ENCODE measurements around the gene DEFB115.

DEFB115 gene, protein sequence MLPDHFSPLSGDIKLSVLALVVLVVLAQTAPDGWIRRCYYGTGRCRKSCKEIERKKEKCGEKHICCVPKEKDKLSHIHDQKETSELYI

DNA sequence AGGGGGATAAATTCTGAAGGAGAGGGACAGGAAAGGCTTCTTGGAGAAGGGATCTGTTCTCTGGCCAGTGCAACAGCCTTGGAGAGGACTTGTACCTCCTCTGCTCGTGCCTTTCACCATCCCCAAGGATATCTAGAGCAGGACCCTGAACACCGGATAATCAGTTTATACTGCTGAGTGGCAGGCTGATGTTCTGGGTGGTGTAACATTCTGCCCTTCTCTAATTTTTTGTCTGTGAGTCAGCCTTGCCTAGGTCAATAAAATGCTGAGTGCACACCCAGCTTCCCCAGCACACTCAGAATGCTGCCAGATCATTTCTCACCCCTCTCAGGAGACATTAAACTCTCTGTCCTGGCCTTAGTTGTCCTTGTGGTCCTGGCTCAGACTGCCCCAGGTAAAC, at the start of gene DEFB115:
Gene DEFB115, plus strand, starts transcription at position 301 of the 400 bp plus-strand sequence. Its CDS starts 0 bp downstream, at position 301.
- no peak within 1 kb of the TSS for H3K4me3 ChIP-seq (replicated peaks; ENCODE audit: low read depth, low read length)
- TF ChIP-seq, protein P1, sequence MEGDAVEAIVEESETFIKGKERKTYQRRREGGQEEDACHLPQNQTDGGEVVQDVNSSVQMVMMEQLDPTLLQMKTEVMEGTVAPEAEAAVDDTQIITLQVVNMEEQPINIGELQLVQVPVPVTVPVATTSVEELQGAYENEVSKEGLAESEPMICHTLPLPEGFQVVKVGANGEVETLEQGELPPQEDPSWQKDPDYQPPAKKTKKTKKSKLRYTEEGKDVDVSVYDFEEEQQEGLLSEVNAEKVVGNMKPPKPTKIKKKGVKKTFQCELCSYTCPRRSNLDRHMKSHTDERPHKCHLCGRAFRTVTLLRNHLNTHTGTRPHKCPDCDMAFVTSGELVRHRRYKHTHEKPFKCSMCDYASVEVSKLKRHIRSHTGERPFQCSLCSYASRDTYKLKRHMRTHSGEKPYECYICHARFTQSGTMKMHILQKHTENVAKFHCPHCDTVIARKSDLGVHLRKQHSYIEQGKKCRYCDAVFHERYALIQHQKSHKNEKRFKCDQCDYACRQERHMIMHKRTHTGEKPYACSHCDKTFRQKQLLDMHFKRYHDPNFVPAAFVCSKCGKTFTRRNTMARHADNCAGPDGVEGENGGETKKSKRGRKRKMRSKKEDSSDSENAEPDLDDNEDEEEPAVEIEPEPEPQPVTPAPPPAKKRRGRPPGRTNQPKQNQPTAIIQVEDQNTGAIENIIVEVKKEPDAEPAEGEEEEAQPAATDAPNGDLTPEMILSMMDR (IDR thresholded peaks at IDR 0.05; ENCODE audit: low read depth, low read length, missing control alignments) = no peak
- no peak for DNase-seq (ENCODE audit: extremely low read depth, low read depth)

DNA sequence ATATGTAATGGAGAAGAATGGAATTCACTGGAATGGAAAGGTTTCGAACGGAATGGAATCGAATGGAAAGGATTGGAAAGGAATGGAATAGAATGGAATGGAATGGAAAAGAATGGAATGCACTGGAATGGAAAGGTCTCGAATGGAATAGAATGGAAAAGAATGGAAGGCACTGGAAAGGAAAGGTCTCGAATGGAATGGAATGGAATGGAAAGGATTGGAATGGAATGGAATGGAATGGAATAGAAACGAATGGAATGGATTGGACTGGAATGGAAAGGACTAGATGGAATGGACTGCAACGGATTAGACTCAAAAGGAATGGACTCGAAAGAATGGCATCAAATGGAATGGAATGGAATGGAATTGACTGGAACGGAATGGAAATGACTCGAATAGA, 20.5 kb upstream of the DEFB115 start:
- TF ChIP-seq, protein P1 (IDR thresholded peaks at IDR 0.05; ENCODE audit: low read depth, low read length, missing control alignments) = no peak
- DNase-seq (ENCODE audit: extremely low read depth, low read depth) = no peak
- H3K4me3 ChIP-seq (replicated peaks; ENCODE audit: low read depth, low read length) = no peak overlapping the region

DNA sequence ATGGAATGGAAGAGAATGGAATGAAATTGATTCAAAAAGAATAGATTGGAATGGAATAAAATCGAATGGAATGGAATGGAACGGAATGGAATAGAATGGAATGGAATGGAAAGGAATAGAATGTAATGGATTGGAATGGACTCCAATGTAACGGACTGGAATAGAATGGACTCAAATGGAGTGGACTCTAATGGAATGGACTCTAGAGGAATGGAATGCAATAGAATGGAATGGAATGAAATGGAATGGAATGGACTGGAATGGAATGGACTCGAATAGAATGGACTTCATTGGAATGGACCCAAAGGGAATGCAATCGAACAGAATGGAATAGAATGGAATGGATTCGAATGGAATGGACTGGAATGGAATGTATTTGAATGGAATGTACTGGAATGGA, 19.7 kb upstream of the DEFB115 start:
- no peak for DNase-seq (ENCODE audit: extremely low read depth, low read depth)
- no peak overlapping the region for H3K4me3 ChIP-seq (replicated peaks; ENCODE audit: low read depth, low read length)
- TF ChIP-seq, protein P1 (IDR thresholded peaks at IDR 0.05; ENCODE audit: low read depth, low read length, missing control alignments) = no peak

GRCh38 chr20:31239139-31239538, 18.3 kb upstream of the DEFB115 start:
- no peak overlapping the region for H3K4me3 ChIP-seq (replicated peaks; ENCODE audit: low read depth, low read length)
- TF ChIP-seq, protein P1 (IDR thresholded peaks at IDR 0.05; ENCODE audit: low read depth, low read length, missing control alignments) = no peak
- DNase-seq (ENCODE audit: extremely low read depth, low read depth) = no peak

DNA sequence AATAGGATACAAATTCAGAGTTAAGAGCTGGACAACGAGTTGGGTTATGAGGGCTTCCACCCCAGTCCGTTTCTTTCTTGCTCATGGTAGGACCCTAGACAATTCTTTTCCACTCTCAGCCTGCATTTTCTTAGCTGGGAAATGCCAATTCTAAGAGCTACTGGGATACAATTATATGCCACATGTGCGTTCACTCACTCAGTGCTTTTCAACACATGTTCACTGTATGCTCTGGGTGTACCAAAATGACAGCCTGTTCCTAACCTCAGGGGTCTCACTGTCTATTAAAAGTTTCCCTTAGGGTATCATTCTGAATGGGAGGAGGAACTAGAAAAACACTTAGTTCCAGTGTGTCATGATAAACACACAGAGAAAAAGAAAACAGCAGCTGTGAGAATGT, 505 bp upstream of the DEFB115 start:
- H3K4me3 ChIP-seq (replicated peaks; ENCODE audit: low read depth, low read length) = no peak overlapping the region
- TF ChIP-seq, protein P1 (IDR thresholded peaks at IDR 0.05; ENCODE audit: low read depth, low read length, missing control alignments) = no peak
- no peak for DNase-seq (ENCODE audit: extremely low read depth, low read depth)

DNA sequence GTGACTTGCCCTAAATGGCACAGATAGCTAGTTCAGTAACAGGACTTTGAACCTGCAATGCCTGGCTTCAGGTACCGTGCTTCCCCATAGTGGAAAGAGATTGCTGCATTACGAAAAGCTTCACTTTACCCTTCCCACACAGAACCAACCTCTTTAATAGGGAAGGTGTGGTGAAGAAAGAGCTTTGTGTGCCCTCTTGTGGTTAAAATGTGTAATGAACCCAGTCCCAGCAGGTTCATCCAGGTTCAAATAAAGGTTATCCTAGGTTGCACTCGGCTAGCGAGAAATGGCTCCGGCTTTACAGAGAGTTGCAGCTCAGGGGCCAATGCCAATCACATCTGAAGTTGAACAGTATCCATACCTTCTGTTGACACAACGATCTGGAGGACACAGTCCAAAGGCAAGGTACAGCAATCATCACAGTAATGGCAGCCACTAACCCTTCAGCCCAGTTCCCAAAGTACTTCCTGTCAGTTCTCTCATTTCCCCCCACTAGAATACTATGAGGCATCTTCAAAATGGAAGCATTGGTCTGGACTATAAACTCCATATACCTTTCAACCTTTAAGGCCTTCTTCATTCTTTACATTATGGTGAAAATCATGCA, 3.0 kb downstream of the DEFB115 start:
- H3K4me3 ChIP-seq (replicated peaks; ENCODE audit: low read depth, low read length) = no peak overlapping the region
- DNase-seq (ENCODE audit: extremely low read depth, low read depth) = no peak
- TF ChIP-seq, protein P1 (IDR thresholded peaks at IDR 0.05; ENCODE audit: low read depth, low read length, missing control alignments) = peak; percentile 23

- TF ChIP-seq, protein P1 (IDR thresholded peaks at IDR 0.05; ENCODE audit: low read depth, low read length, missing control alignments) = no peak
- no peak overlapping the region for H3K4me3 ChIP-seq (replicated peaks; ENCODE audit: low read depth, low read length)
- DNase-seq (ENCODE audit: extremely low read depth, low read depth) = no peak
Measured at GRCh38 chr20:31274441-31274840, 17.0 kb downstream of the DEFB115 start.
